HG02623 (cell line): ENCODE data around the gene OR2T10.
"Not testable (repeated sequence)": the region's sequence is repeated elsewhere in the genome, so short reads cannot be mapped to it uniquely, and the experiment has no call there.

Experiments used
- ATAC-seq: cut with Tn5 transposase; IDR thresholded peaks from one replicate; pipeline ENCODE4 v1.9.1; 2021; ENCODE audit warnings: moderate library complexity; ENCODE audit not compliant: unreplicated experiment

Gene OR2T10

GRCh38 chr1:248597589-248597988, at the start of gene OR2T10:
Gene OR2T10 (minus strand): TSS chr1:248597700. CDS start chr1:248593768, 3,932 bp downstream.
- no peak for ATAC-seq

- not testable (repeated sequence) for ATAC-seq
Measured at GRCh38 chr1:248645178-248645577, 47.7 kb upstream of the OR2T10 start, which contains the start of gene OR2T35. Gene OR2T35 (minus strand): TSS chr1:248645278. CDS start chr1:248639258, 6,020 bp downstream.

- peak; percentile 71 for ATAC-seq
Measured at GRCh38 chr1:248642971-248643651, 45.6 kb upstream of the OR2T10 start.

- ATAC-seq, result not testable (repeated sequence)
Measured at GRCh38 chr1:248641583-248641982, 44.1 kb upstream of the OR2T10 start.

- ATAC-seq, result peak; percentile 20
Measured at GRCh38 chr1:248640906-248641305, 43.4 kb upstream of the OR2T10 start.

- ATAC-seq, result peak; percentile 24
Measured at GRCh38 chr1:248639652-248640051, 42.2 kb upstream of the OR2T10 start.

- ATAC-seq, result not testable (repeated sequence)
Measured at GRCh38 chr1:248636612-248637011, 39.1 kb upstream of the OR2T10 start.

GRCh38 chr1:248634991-248635390, 37.5 kb upstream of the OR2T10 start, which contains the start of gene OR2T11:
Gene OR2T11 (minus strand): TSS chr1:248635091. CDS start chr1:248627128, 7,963 bp downstream.
- not testable (repeated sequence) for ATAC-seq

GRCh38 chr1:248631354-248632008, 34.0 kb upstream of the OR2T10 start:
- no peak for ATAC-seq

GRCh38 chr1:248630551-248630950, 33.1 kb upstream of the OR2T10 start:
- ATAC-seq, result no peak

GRCh38 chr1:248627971-248628844, 30.7 kb upstream of the OR2T10 start:
- peak; percentile 94 for ATAC-seq

- ATAC-seq, result no peak
Measured at GRCh38 chr1:248625971-248626370, 28.5 kb upstream of the OR2T10 start.

- no peak for ATAC-seq
Measured at GRCh38 chr1:248625166-248625565, 27.7 kb upstream of the OR2T10 start.

- ATAC-seq, result peak; percentile 80
Measured at GRCh38 chr1:248622570-248623001, 25.1 kb upstream of the OR2T10 start.

GRCh38 chr1:248621770-248622169, 24.3 kb upstream of the OR2T10 start:
- ATAC-seq, result no peak

GRCh38 chr1:248618878-248619277, 21.4 kb upstream of the OR2T10 start:
- no peak for ATAC-seq

GRCh38 chr1:248618119-248618518, 20.6 kb upstream of the OR2T10 start:
- ATAC-seq, result no peak

GRCh38 chr1:248613742-248614141, 16.2 kb upstream of the OR2T10 start:
- no peak for ATAC-seq

- no peak for ATAC-seq
Measured at GRCh38 chr1:248611883-248612414, 14.4 kb upstream of the OR2T10 start.

GRCh38 chr1:248610301-248610700, 12.8 kb upstream of the OR2T10 start:
- no peak for ATAC-seq

GRCh38 chr1:248599396-248599795, 1.9 kb upstream of the OR2T10 start:
- no peak for ATAC-seq
